ENCODE data around the gene PSMG3.

GRCh38 chr7:1601956-1602355 is 32.1 kb upstream of the PSMG3 start:
- TF ChIP-seq TSHZ2 (CRISPR knock-in tag; IDR thresholded peaks at IDR 0.05) (no peak), CSRNP3 (CRISPR knock-in tag; IDR thresholded peaks at IDR 0.05) (no peak), ZFP3 (CRISPR knock-in tag; IDR thresholded peaks at IDR 0.05) (no peak), ZNF70 (CRISPR knock-in tag; IDR thresholded peaks at IDR 0.05) (no peak)

Data from SK-N-SH treated with all-trans-retinoic acid at 6 μM for 48 hours (cell line).